K562 (cell line): ENCODE results near the gene TUBB1. TPM values are rescaled to one million over a fixed set of nuclear protein-coding genes. Genes with fewer than 3 reads are reported as not detected.
A peak's percentile ranks its signal among the peaks of the same experiment; 100 is the strongest.

Experiments
- CHD7 ChIP-seq: fragments of 200-600 bp; sonication (generic); IDR thresholded peaks from one replicate; pipeline ENCODE4 v1.6.1; 2012; ENCODE audit warnings: mild to moderate bottlenecking, low read depth, low read length, inconsistent platforms
- E2F3 ChIP-seq: fragments of 250-450 bp; sonication (Bioruptor Pico); IDR thresholded peaks from 2 replicates; pipeline ENCODE4 v1.4.0; 2020; ENCODE audit warnings: mild to moderate bottlenecking
- ELF1 ChIP-seq: fragments of 200-800 bp; sonication (Bioruptor generic); IDR thresholded peaks from 2 replicates; pipeline ENCODE4 v1.6.1; 2016; ENCODE audit warnings: missing genetic modification characterization, missing compliant biosample characterization
- ELK1 ChIP-seq: sonication (generic); formaldehyde crosslinking; IDR thresholded peaks from 2 replicates; pipeline ENCODE4 v1.8.1; 2022; ENCODE audit warnings: missing genetic modification reagents
- ETV1 ChIP-seq: fragments of 450-650 bp; conservative IDR thresholded peaks from 2 replicates; pipeline ENCODE4 v1.6.1; 2016; ENCODE audit warnings: missing genetic modification characterization, control low read depth, low read depth, missing compliant biosample characterization
- HNRNPUL1 ChIP-seq: fragments of 200-400 bp; formaldehyde crosslinking; IDR thresholded peaks from 2 replicates; pipeline ENCODE4 v1.6.1; 2017; ENCODE audit warnings: low read length
- LEF1 ChIP-seq: fragments of 450-650 bp; IDR thresholded peaks from 2 replicates; pipeline ENCODE4 v1.6.1; 2016; ENCODE audit warnings: mild to moderate bottlenecking
- MCM2 ChIP-seq: fragments of 450-650 bp; IDR thresholded peaks from 2 replicates; pipeline ENCODE4 v1.6.1; 2017; ENCODE audit warnings: low read depth, mild to moderate bottlenecking
- NEUROD1 ChIP-seq: fragments of 150-350 bp; IDR thresholded peaks from 2 replicates; pipeline ENCODE4 v1.6.1; 2014; ENCODE audit warnings: borderline replicate concordance, low read length, low read depth; ENCODE audit not compliant: partially characterized antibody
- NR2C1 ChIP-seq, 2 experiments: fragments of 450-650 bp; IDR thresholded peaks; 2 replicates each; pipeline ENCODE4 v1.6.1; 2017; ENCODE audit warnings: mild to moderate bottlenecking in 2 of 2, antibody characterized with exemption in 1 of 2, inconsistent platforms in 1 of 2, missing compliant biosample characterization in 1 of 2, missing genetic modification characterization in 1 of 2
- PTTG1 ChIP-seq: fragments of 450-650 bp; IDR thresholded peaks from 2 replicates; pipeline ENCODE4 v1.6.1; 2016; ENCODE audit warnings: low read depth, mild to moderate bottlenecking, missing genetic modification characterization, missing compliant biosample characterization
- TEAD1 ChIP-seq, 2 experiments: fragments of 450-650 bp in 1 of 2; sonication (generic) in 1 of 2; formaldehyde crosslinking; IDR thresholded peaks; 2 replicates each; pipeline versions ENCODE4 v1.4.0 to v1.8.0; 2020 to 2022; ENCODE audit warnings: mild to moderate bottlenecking in 2 of 2, missing genetic modification reagents in 1 of 2
- ZNF165 ChIP-seq: fragments of 250-450 bp; sonication (Bioruptor Pico); IDR thresholded peaks from 2 replicates; pipeline ENCODE4 v1.4.0; 2020; ENCODE audit warnings: borderline replicate concordance
- ZSCAN29 ChIP-seq: fragments of 450-650 bp; IDR thresholded peaks from 2 replicates; pipeline ENCODE4 v1.6.1; 2017
- polyA plus RNA-seq, 8 experiments: library from polyadenylated mRNA; depleted of rRNA in 4 of 8; stranded (reverse) in 5 of 8; unstranded in 3 of 8; fragments of >200 nt; fragmentation: Nextera tagmentation in 2 of 8; fragmentation: Illumina TruSeq in 1 of 8; extraction: Ambion mirVana in 2 of 8; extraction: Trizol in 1 of 8; gene quantifications; 2 replicates each; pipeline versions ENCODE4 v1.2.1 to v1.2.3, GENCODE V29; 2011 to 2014; ENCODE audit warnings: inconsistent platforms in 1 of 8, missing spikeins in 1 of 8
- total RNA-seq, 7 experiments: library from RNA; depleted of rRNA in 6 of 7; stranded (reverse); fragments of >200 nt in 6 of 7; fragmentation: Illumina TruSeq in 2 of 7; extraction: Trizol in 2 of 7; gene quantifications; 2 replicates each; pipeline versions ENCODE4 v1.2.1 to v1.2.3, GENCODE V29; 2011 to 2021; ENCODE audit warnings: low replicate concordance in 1 of 7

TUBB1 gene
- total and polyA plus RNA-seq, 9 of the 15 experiments (the other 6 are each of a cell fraction or from before 2014, with no cell fraction given), result 1.5 to 3.9 (median 2.4) TPM

DNA sequence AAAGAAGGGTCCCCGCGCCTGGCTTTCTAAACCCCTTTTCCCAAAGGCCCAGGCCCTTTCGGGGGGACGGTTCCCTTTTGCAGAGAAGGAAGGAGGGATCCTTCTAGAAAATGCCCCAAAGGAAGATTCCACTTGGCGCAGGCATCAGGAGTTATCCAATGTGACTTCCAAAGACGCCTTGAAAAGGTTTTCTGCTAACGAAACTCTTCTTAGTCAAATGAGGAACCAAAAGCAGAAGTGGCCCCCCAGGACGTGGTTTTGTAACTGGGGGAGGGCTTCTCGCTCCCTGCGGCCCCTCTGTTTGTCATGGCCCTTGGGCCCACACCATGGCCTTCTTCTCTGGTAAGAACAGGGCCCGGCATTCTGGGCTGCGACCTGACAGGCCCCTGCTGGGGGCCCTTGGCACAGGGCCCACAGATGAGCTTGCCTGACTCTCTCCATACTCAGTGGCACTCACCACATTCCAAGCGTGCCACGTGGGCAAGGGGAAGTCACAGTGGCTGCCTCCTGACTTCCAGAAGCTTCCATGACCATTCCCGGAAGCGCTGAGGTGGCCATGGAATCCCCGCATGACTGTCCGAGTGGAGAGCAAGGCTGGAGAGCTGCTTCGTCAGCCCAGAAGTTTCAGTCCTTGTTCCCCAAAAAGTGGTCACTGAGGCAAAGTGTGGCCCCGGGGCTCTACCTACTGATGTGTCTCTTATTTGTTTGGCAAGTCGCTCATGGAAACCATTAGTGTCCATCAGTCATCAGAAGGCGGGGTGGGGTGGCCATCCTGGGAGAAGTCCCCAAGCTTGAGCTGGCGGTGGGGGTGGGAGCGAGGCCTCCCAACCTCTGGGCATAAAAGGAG lies 11.3 kb upstream of the TUBB1 start (continued):
- TF ChIP-seq CHD7 (no peak), ZSCAN29 (no peak), HNRNPUL1 (no peak), ETV1 (tag) (no peak), NEUROD1 (no peak), E2F3 (CRISPR knock-in tag) (peak; percentile 10; the same call in 1 of the 2 replicates), TEAD1 (CRISPR knock-in tag; IDR thresholded peaks at IDR 0.05) (peak in 1 of 2 experiments; percentile 46; a peak in 1 of 4 replicates), ELF1 (tag) (no peak), LEF1 (no peak), ZNF165 (CRISPR knock-in tag) (no peak), PTTG1 (tag) (no peak), MCM2 (no peak), ELK1 (no peak), NR2C1 (IDR thresholded peaks at IDR 0.05) (0 out of 2 replicates have a peak, but pooled peaks have one; percentile 9), NR2C1 (tag; IDR thresholded peaks at IDR 0.05) (no peak)
